HG02588 (cell line): Measurements from ENCODE around the gene PTPRJ.

ENCODE experiments used
- ATAC-seq: cut with Tn5 transposase; IDR thresholded peaks from one replicate; pipeline ENCODE4 v1.9.1; 2021; ENCODE audit warnings: mild to moderate bottlenecking, moderate library complexity; ENCODE audit not compliant: unreplicated experiment

PTPRJ gene

GRCh38 chr11:47994417-47994816 is 14.1 kb downstream of the PTPRJ start:
- no peak for ATAC-seq

DNA sequence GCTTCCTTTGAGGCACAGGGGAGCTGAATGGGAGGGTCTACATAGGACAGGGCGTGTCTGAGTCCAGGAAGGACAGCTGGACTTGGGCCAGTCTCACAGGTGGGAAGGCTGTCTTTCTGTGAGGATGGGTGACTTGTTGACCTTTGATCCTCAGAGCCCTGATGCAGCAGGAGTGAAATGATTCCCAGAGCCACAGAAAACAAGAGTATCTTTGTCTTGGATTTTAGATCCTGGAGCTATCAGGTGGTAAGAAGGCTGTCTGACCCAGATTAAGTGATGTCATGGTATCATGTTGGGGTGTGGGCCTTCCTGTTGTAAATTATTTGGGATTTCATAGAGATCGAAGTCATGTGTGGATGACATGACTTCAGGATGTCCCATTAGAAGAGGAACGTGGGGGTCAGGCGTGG is 15.0 kb downstream of the PTPRJ start:
- ATAC-seq = no peak

- no peak for ATAC-seq
Measured at GRCh38 chr11:47997063-47998053, 17.0 kb downstream of the PTPRJ start.

GRCh38 chr11:47998345-47998732 is 18.0 kb downstream of the PTPRJ start:
- ATAC-seq = no peak

DNA sequence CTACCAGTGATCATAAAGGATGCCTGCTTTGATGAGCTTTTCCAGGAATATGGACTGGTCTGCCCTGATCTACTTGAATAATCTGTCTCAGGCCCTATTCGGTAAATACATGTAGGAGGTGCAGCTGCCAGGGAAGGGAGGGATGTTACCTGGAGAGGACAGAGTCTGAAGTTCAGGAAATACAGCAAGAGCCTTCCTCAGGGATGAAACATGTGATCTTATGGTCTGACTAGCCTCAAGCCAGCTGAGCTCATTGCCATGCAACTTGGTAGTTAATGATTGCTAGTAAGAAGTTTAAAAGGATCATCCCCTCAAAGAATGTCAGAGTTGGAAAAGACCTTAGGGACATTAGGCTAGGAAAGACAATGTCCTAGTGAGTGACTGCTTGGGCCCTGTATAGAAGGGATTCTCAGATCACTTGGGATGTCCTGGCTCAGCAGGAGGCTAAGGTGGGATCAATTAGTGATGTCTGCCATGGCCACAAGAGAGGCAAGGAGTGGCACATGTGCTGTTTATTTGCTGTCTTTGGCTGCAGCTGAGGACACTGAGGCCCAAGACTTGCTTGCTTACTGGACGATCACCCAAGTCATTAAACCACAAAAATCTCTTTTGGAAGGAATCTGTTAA is 18.5 kb downstream of the PTPRJ start:
- no peak for ATAC-seq

DNA sequence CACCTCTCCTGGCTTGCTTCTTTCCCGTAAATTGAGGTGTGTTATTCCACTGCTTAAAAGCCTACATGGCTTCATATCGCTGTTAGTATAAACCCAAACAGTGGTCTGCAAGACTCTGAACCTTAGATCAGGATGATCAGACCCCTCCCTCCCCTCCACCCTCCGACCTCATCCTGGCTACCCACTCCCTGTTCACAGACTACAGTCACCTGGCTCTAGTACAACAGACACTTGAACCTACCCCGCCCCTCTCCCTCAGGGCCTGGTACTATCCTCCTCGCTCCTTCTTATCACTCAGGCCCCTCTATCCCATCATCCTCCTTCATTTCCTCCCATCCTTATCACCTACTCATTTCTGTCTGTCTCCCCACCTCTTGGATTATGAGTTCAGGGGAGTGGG is 20.1 kb downstream of the PTPRJ start:
- ATAC-seq = no peak

DNA sequence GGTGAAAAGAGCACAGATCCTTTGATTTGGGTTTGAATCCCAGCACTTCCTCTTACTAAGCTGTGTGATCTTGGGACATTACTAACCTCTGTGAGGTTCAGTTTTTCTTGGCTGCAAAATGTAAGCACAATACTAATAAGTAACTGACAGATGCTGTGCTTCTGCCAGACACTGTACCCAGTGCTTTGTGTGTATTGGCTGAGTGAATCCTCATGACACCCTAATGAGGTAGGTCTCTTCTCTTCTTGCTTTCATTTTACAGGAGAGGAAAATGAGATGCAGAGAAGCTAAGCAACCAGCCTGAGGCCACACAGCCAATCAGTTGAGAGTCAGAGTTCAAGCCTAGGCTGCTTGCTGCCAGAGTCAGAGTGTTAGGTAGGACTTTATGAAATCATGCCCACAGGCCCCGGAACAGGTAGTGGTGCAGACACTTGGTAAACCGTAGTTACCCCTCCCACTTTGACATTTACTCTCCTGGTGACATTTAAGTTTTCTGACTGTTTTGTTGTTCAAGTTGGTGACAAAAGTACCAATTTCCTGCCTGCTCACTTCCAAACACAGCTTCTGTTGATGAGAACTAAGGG is 21.2 kb downstream of the PTPRJ start:
- peak; percentile 77 for ATAC-seq

GRCh38 chr11:48002561-48002960 is 22.2 kb downstream of the PTPRJ start:
- no peak for ATAC-seq

DNA sequence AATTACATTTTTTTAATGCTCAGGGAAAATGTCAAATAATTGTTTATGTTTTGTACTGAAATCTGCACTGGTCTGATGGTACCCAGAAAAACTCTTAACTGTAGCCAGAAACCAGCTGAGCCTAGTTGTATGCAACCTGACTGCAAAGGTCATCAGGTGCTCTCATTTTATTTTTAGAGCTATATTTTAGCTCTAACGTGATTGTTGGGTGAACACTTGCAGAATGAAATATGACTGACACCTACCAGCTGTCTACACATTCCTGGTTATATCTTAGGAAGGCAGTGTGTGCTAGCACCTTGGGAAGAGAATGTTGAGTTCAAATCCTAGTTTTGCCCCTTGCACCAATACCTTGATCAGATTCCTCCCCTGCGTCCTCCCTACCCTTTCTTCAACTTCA is 23.6 kb downstream of the PTPRJ start:
- no peak for ATAC-seq

- no peak for ATAC-seq
Measured at GRCh38 chr11:48004456-48004855, 24.1 kb downstream of the PTPRJ start.

- no peak for ATAC-seq
Measured at GRCh38 chr11:48005136-48005535, 24.8 kb downstream of the PTPRJ start.

DNA sequence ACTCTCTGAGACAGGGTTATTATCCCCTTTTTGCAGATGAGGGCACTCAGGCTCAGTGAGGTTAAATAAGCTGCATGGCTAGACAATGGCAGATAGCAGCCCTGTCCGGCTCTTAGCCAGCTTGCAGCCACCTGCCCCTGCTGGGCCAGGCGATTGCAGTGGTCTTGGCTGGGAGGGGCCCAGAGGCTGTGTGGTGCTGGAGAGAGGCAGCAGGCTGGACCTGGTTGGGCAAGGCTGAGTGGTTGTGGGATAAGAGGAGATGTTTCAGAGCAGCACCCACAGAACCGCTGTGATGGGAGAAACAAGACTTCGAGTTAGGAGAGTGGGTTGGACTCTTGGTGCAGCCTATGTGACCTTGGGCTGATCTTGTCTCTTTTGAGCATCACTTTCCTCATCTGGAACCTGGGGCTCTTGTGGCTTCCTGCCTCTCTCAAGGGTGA is 25.5 kb downstream of the PTPRJ start:
- no peak for ATAC-seq

- peak; percentile 54 for ATAC-seq
Measured at GRCh38 chr11:48006301-48006992, 26.1 kb downstream of the PTPRJ start.

- ATAC-seq = no peak
Measured at GRCh38 chr11:48007677-48008076, 27.3 kb downstream of the PTPRJ start.

GRCh38 chr11:48008951-48009270 is 28.6 kb downstream of the PTPRJ start:
- ATAC-seq = peak; percentile 43

- ATAC-seq = no peak
Measured at GRCh38 chr11:48011102-48011797, 30.9 kb downstream of the PTPRJ start.

DNA sequence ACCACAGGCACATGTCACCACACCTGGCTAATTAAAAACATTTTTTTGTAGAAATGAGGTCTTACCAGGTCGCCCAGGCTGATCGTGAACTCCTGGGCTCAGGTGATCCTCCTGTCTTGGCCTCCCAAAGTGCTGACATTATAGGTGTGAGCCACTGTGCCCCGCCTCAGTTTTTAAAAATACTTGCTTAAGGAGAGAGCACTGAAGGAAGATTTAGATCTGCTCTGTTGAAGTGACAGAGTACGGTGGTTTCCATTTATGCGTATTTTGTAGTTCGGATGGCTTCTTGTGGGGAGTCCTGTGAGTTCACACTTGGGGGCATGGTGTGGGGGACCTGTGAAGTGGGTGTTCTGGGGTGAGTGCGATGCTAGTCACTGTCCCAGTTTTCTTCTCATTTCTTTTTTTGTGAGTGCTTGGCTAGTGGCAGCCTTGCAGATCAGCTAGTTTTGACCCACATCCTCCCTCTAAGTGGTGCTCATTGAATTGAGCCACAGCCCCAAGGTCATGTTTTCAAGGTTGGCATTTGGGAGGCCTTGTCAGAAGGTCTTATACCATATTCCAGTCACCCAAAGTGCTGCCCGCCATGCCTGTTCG is 31.5 kb downstream of the PTPRJ start:
- ATAC-seq = no peak

DNA sequence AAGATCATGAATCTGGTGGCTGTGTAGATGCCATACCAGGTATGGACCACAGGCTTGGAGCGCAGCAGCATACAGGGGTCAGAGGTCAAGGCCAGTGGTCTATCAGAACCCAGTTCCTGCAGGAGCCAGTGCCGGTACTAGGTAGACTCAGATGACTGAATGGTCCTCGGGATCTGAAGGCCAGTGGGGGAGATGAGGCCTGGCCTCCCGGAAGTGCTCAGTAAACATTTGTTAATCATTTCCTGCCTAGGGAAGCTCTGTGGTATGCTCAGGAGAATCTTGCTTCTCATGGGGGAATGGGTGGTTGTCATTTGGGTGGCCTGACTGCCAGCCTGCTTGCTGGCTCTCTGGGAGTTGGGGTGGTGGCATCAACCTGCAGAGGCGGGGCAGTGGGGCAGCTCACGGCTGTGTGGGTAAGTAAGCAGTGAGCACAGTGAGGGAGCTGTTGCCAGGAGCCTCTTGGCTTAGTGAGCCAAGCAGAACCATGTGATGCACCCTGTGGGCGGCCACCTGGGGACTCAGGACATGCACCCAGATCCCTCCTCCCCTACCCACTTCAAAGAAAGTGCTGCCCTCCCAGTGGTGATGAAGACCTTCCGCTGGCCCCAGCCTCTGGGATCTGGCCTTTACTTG is 33.0 kb downstream of the PTPRJ start:
- no peak for ATAC-seq

GRCh38 chr11:48014917-48015316 is 34.6 kb downstream of the PTPRJ start:
- ATAC-seq = no peak
